Mesenchymal stem cell (in vitro differentiated cells and primary cell): ENCODE results near the gene CDC42BPG.

Experiments used
- DNase-seq: peaks from one replicate; pipeline ENCODE4 v3.0.0-alpha.2; 2013
- H2AFZ ChIP-seq: one replicate; pipeline ENCODE4 v1.6.1; 2013; ENCODE audit warnings: low read depth, mild to moderate bottlenecking, control low read depth, inconsistent platforms, low read length, moderate library complexity
- H2AK5ac ChIP-seq: 2 replicates; pipeline ENCODE4 v1.6.1; 2013; ENCODE audit warnings: low read length, moderate library complexity, mild to moderate bottlenecking, inconsistent platforms; ENCODE audit not compliant: severe bottlenecking
- H2BK120ac ChIP-seq: one replicate; pipeline ENCODE4 v1.6.1; 2013; ENCODE audit warnings: low read depth, mild to moderate bottlenecking, inconsistent platforms, low read length, moderate library complexity
- H2BK12ac ChIP-seq, 2 experiments: one replicate each; pipeline ENCODE4 v1.6.1; 2013; ENCODE audit warnings: inconsistent platforms in 2 of 2, low read length in 2 of 2, mild to moderate bottlenecking in 2 of 2, moderate library complexity in 2 of 2, control low read depth in 1 of 2
- H2BK15ac ChIP-seq: one replicate; pipeline ENCODE4 v1.6.1; 2013; ENCODE audit warnings: mild to moderate bottlenecking, low read depth, inconsistent platforms; ENCODE audit not compliant: poor library complexity, severe bottlenecking
- H2BK5ac ChIP-seq: 2 replicates; pipeline ENCODE4 v1.6.1; 2013; ENCODE audit warnings: low read depth, mild to moderate bottlenecking, low read length, control low read depth, inconsistent platforms; ENCODE audit not compliant: poor library complexity, severe bottlenecking
- H3K14ac ChIP-seq, 2 experiments: one replicate each; pipeline ENCODE4 v1.6.1; 2013; ENCODE audit warnings: inconsistent platforms in 2 of 2, low read length in 2 of 2, control low read depth in 1 of 2, mild to moderate bottlenecking in 1 of 2, moderate library complexity in 1 of 2
- H3K18ac ChIP-seq, 2 experiments: one replicate each; pipeline ENCODE4 v1.6.1; 2013; ENCODE audit warnings: inconsistent platforms in 2 of 2, low read length in 2 of 2, control low read depth in 1 of 2, low read depth in 1 of 2, mild to moderate bottlenecking in 1 of 2
- H3K23ac ChIP-seq, 2 experiments: one replicate each; pipeline ENCODE4 v1.6.1; 2013; ENCODE audit warnings: inconsistent platforms in 2 of 2, low read length in 2 of 2, mild to moderate bottlenecking in 2 of 2, moderate library complexity in 2 of 2, control low read depth in 1 of 2
- H3K27ac ChIP-seq: 2 replicates; pipeline ENCODE4 v1.5.1; 2013; ENCODE audit warnings: mild to moderate bottlenecking, moderate library complexity, low read length, control low read depth, inconsistent platforms; ENCODE audit not compliant: poor library complexity, severe bottlenecking
- H3K27me3 ChIP-seq, 2 experiments: 2 replicates each; pipeline versions ENCODE4 v1.6.1 to v1.7.0; 2013; ENCODE audit warnings: low read length in 2 of 2, mild to moderate bottlenecking in 2 of 2, moderate library complexity in 2 of 2, control low read depth in 1 of 2, inconsistent platforms in 1 of 2; ENCODE audit not compliant: control insufficient read depth in 1 of 2, insufficient read depth in 1 of 2
- H3K36me3 ChIP-seq, 2 experiments: 2 replicates each; pipeline versions ENCODE4 v1.6.1 to v1.7.0; 2013; ENCODE audit warnings: low read length in 2 of 2, control low read depth in 1 of 2, inconsistent platforms in 1 of 2, low read depth in 1 of 2, mild to moderate bottlenecking in 1 of 2; ENCODE audit not compliant: insufficient read depth in 2 of 2, control insufficient read depth in 1 of 2
- H3K4ac ChIP-seq, 2 experiments: one replicate each; pipeline ENCODE4 v1.6.1; 2013; ENCODE audit warnings: inconsistent platforms in 2 of 2, low read length in 2 of 2, mild to moderate bottlenecking in 2 of 2, moderate library complexity in 2 of 2, control low read depth in 1 of 2, low read depth in 1 of 2
- H3K4me1 ChIP-seq: 2 replicates; pipeline ENCODE4 v1.6.1; 2013; ENCODE audit warnings: low read depth, low read length, control low read depth; ENCODE audit not compliant: control insufficient read depth, insufficient read depth
- H3K4me2 ChIP-seq: 2 replicates; pipeline ENCODE4 v1.6.1; 2013; ENCODE audit warnings: low read length, mild to moderate bottlenecking, inconsistent platforms; ENCODE audit not compliant: poor library complexity, severe bottlenecking
- H3K4me3 ChIP-seq, 2 experiments: 2 replicates each; pipeline versions ENCODE4 v1.5.1 to v1.7.0; 2013; ENCODE audit warnings: low read length in 2 of 2, mild to moderate bottlenecking in 2 of 2, control low read depth in 1 of 2, low read depth in 1 of 2; ENCODE audit not compliant: insufficient read depth in 1 of 2
- H3K79me1 ChIP-seq: replicated peaks from 2 replicates; pipeline ENCODE4 v1.6.1; 2013; ENCODE audit warnings: mild to moderate bottlenecking, control low read depth, low read length, inconsistent platforms; ENCODE audit not compliant: poor library complexity, severe bottlenecking
- H3K9ac ChIP-seq: 2 replicates; pipeline ENCODE4 v1.7.0; 2013; ENCODE audit warnings: mild to moderate bottlenecking, low read length, moderate library complexity
- H3K9me3 ChIP-seq: 2 replicates; pipeline ENCODE4 v1.7.0; 2013; ENCODE audit warnings: mild to moderate bottlenecking, low read length; ENCODE audit not compliant: control insufficient read depth
- H4K8ac ChIP-seq: one replicate; pipeline ENCODE4 v1.6.1; 2013; ENCODE audit warnings: inconsistent platforms, mild to moderate bottlenecking, low read length, moderate library complexity
- H4K91ac ChIP-seq: one replicate; pipeline ENCODE4 v1.6.1; 2013; ENCODE audit warnings: mild to moderate bottlenecking, low read length, inconsistent platforms
- WGBS: methylation state at CpG from one replicate; pipeline ENCODE4 v1.1.7; 2013; ENCODE audit warnings: mixed read lengths; 5-methylcytosine and 5-hydroxymethylcytosine counted together

The CDC42BPG gene

GRCh38 chr11:64793271-64794160 is 50.9 kb downstream of the CDC42BPG start:
- no peak overlapping the region for H2AFZ ChIP-seq
- no peak overlapping the region for H3K4me3 ChIP-seq
- DNase-seq = no peak
- H2BK15ac ChIP-seq = no peak overlapping the region
- H3K79me1 ChIP-seq = peaks cover 2% of the 10 kb centered on the region
- H3K27me3 ChIP-seq = no peaks in the 10 kb centered on the region
- H3K27ac ChIP-seq = no peak overlapping the region
- no peaks in the 10 kb centered on the region for H3K9me3 ChIP-seq
- H3K23ac ChIP-seq = no peak overlapping the region
- no peak overlapping the region for H4K91ac ChIP-seq
- H3K4me1 ChIP-seq = no peaks in the 10 kb centered on the region
- no peak overlapping the region for H3K18ac ChIP-seq
- no peak overlapping the region for H2BK5ac ChIP-seq
- H3K4ac ChIP-seq = no peak overlapping the region
- H3K4me2 ChIP-seq = no peak overlapping the region
- H3K14ac ChIP-seq = no peak overlapping the region
- no peak overlapping the region for H2BK12ac ChIP-seq
- no peak overlapping the region for H3K9ac ChIP-seq
- WGBS = 88% methylated on average over 10 of the region's 11 CpGs
- H4K8ac ChIP-seq = no peak overlapping the region
- H2AK5ac ChIP-seq = no peak overlapping the region
- H3K36me3 ChIP-seq = peaks cover 25 to 65% of the 10 kb centered on the region in 2 experiments
- no peak overlapping the region for H2BK120ac ChIP-seq

GRCh38 chr11:64792482-64792881 is 52.0 kb downstream of the CDC42BPG start:
- Histone ChIP-seq H3K4me1 (peaks cover 4% of the 10 kb centered on the region), H3K9ac (no peak overlapping the region), H3K4me3 (no peak overlapping the region), H3K79me1 (peaks cover 2% of the 10 kb centered on the region), H3K4me2 (no peak overlapping the region), H2AK5ac (no peak overlapping the region), H3K27ac (no peak overlapping the region), H3K36me3 (peaks cover 25 to 72% of the 10 kb centered on the region in 2 experiments), H3K27me3 (no peaks in the 10 kb centered on the region), H2BK120ac (no peak overlapping the region), H3K23ac (no peak overlapping the region), H2AFZ (no peak overlapping the region), H4K91ac (no peak overlapping the region), H2BK5ac (no peak overlapping the region), H2BK15ac (no peak overlapping the region), H3K9me3 (no peaks in the 10 kb centered on the region), H3K4ac (no peak overlapping the region), H2BK12ac (no peak overlapping the region), H4K8ac (no peak overlapping the region), H3K14ac (no peak overlapping the region), H3K18ac (no peak overlapping the region)
- WGBS = 100% methylated on average over 2 of the region's 4 CpGs
- DNase-seq = no peak

- Histone ChIP-seq H2BK12ac (no peak overlapping the region), H2BK15ac (no peak overlapping the region), H3K27ac (no peak overlapping the region), H2BK120ac (no peak overlapping the region), H3K18ac (no peak overlapping the region), H3K4me3 (no peak overlapping the region), H4K8ac (no peak overlapping the region), H3K79me1 (no peaks in the 10 kb centered on the region), H3K14ac (no peak overlapping the region), H2AK5ac (no peak overlapping the region), H3K36me3 (peaks cover 19 to 65% of the 10 kb centered on the region in 2 experiments), H2AFZ (no peak overlapping the region), H4K91ac (no peak overlapping the region), H3K27me3 (no peaks in the 10 kb centered on the region), H3K9me3 (no peaks in the 10 kb centered on the region), H3K4me1 (peaks cover 4% of the 10 kb centered on the region), H3K4ac (no peak overlapping the region), H3K4me2 (no peak overlapping the region), H2BK5ac (no peak overlapping the region), H3K9ac (no peak overlapping the region), H3K23ac (no peak overlapping the region)
- 97% methylated on average over 14 of the region's 14 CpGs for WGBS
- DNase-seq = no peak
These were observed 52.6 kb downstream of the CDC42BPG start for GRCh38 chr11:64791781-64792291.

GRCh38 chr11:64790205-64791095 is 54.0 kb downstream of the CDC42BPG start:
- Histone ChIP-seq H3K4me3 (no peak overlapping the region), H3K9ac (no peak overlapping the region), H3K18ac (no peak overlapping the region), H3K27ac (no peak overlapping the region), H2BK15ac (no peak overlapping the region), H2AK5ac (no peak overlapping the region), H2BK12ac (peak overlapping the region in 1 of 2 experiments; percentile 23), H2BK5ac (no peak overlapping the region), H4K91ac (no peak overlapping the region), H3K9me3 (no peaks in the 10 kb centered on the region), H3K79me1 (no peaks in the 10 kb centered on the region), H4K8ac (no peak overlapping the region), H2AFZ (no peak overlapping the region), H3K23ac (no peak overlapping the region), H3K4me2 (no peak overlapping the region), H3K4me1 (peaks cover 4% of the 10 kb centered on the region), H3K4ac (no peak overlapping the region), H2BK120ac (no peak overlapping the region), H3K36me3 (peaks cover 10 to 53% of the 10 kb centered on the region in 2 experiments), H3K27me3 (no peaks in the 10 kb centered on the region), H3K14ac (no peak overlapping the region)
- DNase-seq = no peak
- 93% methylated on average over 23 of the region's 25 CpGs for WGBS
